Measurements from ENCODE around the gene NIBAN1. TPM values are rescaled to one million over a fixed set of nuclear protein-coding genes. Genes with fewer than 3 reads are reported as not detected.

The NIBAN1 gene
- total RNA-seq, 1 experiment from 2014 or later = 15.6 TPM

DNA sequence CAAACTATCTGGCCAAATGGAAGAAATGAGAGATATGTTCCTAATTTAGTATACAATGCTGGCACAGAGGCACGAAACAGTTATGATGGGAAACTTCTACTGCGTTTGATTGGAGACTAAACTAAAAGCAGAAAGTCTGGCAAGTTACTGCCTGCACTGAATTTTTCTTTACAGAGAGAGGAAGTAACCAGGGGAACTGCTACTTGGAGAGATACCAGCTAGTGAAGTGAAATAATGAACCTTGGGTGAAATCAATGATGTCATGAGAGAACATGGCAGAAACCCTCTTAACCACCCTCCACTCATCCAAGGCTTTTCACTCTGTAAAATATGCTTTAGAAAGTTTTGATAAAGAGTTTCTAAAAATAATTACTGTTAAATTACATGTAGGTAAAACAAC is 29.3 kb downstream of the NIBAN1 start:
- POLR2A ChIA-PET = no interaction called here
- intact Hi-C loops (cut with micrococcal nuclease) = no loop called here
- Mint-ChIP-seq H3K4me3 (ENCODE audit: unreplicated experiment) (no peak overlapping the region), H3K27me3 (ENCODE audit: insufficient read depth, unreplicated experiment) (peaks cover 49% of the 10 kb centered on the region), H3K9me3 (ENCODE audit: unreplicated experiment) (no peaks in the 10 kb centered on the region), H3K27ac (ENCODE audit: low read depth, unreplicated experiment) (no peak overlapping the region), H3K4me1 (ENCODE audit: insufficient read depth, unreplicated experiment) (no peaks in the 10 kb centered on the region), H3K36me3 (ENCODE audit: insufficient read depth, unreplicated experiment) (no peaks in the 10 kb centered on the region)
- CTCF ChIA-PET = no interaction called here
- TF ChIP-seq, protein P1, sequence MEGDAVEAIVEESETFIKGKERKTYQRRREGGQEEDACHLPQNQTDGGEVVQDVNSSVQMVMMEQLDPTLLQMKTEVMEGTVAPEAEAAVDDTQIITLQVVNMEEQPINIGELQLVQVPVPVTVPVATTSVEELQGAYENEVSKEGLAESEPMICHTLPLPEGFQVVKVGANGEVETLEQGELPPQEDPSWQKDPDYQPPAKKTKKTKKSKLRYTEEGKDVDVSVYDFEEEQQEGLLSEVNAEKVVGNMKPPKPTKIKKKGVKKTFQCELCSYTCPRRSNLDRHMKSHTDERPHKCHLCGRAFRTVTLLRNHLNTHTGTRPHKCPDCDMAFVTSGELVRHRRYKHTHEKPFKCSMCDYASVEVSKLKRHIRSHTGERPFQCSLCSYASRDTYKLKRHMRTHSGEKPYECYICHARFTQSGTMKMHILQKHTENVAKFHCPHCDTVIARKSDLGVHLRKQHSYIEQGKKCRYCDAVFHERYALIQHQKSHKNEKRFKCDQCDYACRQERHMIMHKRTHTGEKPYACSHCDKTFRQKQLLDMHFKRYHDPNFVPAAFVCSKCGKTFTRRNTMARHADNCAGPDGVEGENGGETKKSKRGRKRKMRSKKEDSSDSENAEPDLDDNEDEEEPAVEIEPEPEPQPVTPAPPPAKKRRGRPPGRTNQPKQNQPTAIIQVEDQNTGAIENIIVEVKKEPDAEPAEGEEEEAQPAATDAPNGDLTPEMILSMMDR (IDR thresholded peaks at IDR 0.05; ENCODE audit: unreplicated experiment) = no peak
- no peak for DNase-seq (ENCODE audit: unreplicated experiment)
- no TSS peak for BruUV-seq (replicated peaks)

DNA sequence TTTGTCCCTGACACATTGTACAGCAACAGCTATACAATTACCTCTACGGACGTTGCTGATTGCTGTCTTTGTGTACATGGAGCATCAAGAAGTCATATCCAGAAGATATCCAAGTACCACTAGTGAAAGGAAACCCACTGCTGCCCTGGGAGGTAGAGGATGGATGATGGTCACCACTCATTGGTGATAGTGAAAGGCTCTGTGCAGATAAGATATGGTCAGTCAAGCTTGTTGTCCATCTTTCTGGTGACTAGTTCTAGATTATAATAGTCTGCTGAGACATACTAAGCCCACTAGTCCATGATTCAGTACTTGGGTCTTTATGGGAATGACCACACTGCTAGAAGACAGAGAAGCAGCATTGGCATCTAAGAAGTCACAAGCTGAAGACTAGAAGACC is 30.3 kb downstream of the NIBAN1 start:
- CTCF ChIA-PET = interaction anchor here (0.9 to 2.6 kb wide), 3 partner anchors 9 to 138 kb away, joined by 3 to 8 read pairs (median 3); no protein-coding TSS in a partner anchor
- H3K9me3 Mint-ChIP-seq (ENCODE audit: unreplicated experiment) = no peaks in the 10 kb centered on the region
- intact Hi-C loops (cut with micrococcal nuclease) = loop anchor here (5.0 kb wide), 1 partner anchor 37 kb away; no protein-coding TSS in a partner anchor
- POLR2A ChIA-PET = interaction anchor here (0.5 to 1.9 kb wide), 5 partner anchors 8 to 61 kb away, joined by 3 to 4 read pairs (median 4); partner anchors contain the start of gene NIBAN1
- no peaks in the 10 kb centered on the region for H3K4me1 Mint-ChIP-seq (ENCODE audit: insufficient read depth, unreplicated experiment)
- H3K27ac Mint-ChIP-seq (ENCODE audit: low read depth, unreplicated experiment) = no peak overlapping the region
- H3K4me3 Mint-ChIP-seq (ENCODE audit: unreplicated experiment) = no peak overlapping the region
- peaks cover 59% of the 10 kb centered on the region for H3K27me3 Mint-ChIP-seq (ENCODE audit: insufficient read depth, unreplicated experiment)
- DNase-seq (ENCODE audit: unreplicated experiment) = no peak
- no TSS peak for BruUV-seq (replicated peaks)
- no peaks in the 10 kb centered on the region for H3K36me3 Mint-ChIP-seq (ENCODE audit: insufficient read depth, unreplicated experiment)
- TF ChIP-seq, protein P1 (IDR thresholded peaks at IDR 0.05; ENCODE audit: unreplicated experiment) = no peak

DNA sequence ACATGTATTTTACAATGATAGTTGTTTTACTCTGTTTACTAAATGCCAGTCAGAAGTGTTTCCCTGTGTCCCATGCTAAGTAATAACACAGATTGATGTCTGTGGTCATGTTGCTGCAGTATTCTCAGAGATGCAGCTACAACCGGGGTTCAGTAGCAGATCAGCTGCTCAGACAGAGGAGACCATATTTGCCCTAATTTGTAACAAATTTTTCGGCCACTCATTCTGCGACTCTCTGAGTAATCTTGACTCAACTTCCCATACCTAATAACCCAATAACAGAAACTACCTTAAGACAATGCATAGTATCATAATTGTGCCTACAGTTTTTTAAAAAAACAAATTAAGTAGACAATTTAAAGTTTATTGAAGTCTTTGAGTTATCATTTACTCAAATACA is 32.6 kb downstream of the NIBAN1 start:
- Mint-ChIP-seq H3K36me3 (ENCODE audit: insufficient read depth, unreplicated experiment) (no peaks in the 10 kb centered on the region), H3K4me3 (ENCODE audit: unreplicated experiment) (no peak overlapping the region), H3K27ac (ENCODE audit: low read depth, unreplicated experiment) (no peak overlapping the region), H3K4me1 (ENCODE audit: insufficient read depth, unreplicated experiment) (no peaks in the 10 kb centered on the region), H3K9me3 (ENCODE audit: unreplicated experiment) (no peaks in the 10 kb centered on the region), H3K27me3 (ENCODE audit: insufficient read depth, unreplicated experiment) (peaks cover 82% of the 10 kb centered on the region)
- BruUV-seq (replicated peaks) = no TSS peak
- DNase-seq (ENCODE audit: unreplicated experiment) = no peak
- CTCF ChIA-PET = interaction anchor here (0.6 to 1.3 kb wide), 4 partner anchors 10 to 983 kb away, joined by 3 to 4 read pairs (median 3); no protein-coding TSS in a partner anchor
- intact Hi-C loops (cut with micrococcal nuclease) = loop anchor here (5.0 kb wide), 1 partner anchor 34 kb away; no protein-coding TSS in a partner anchor
- TF ChIP-seq, protein P1 (IDR thresholded peaks at IDR 0.05; ENCODE audit: unreplicated experiment) = no peak
- POLR2A ChIA-PET = interaction anchor here (0.9 to 1.0 kb wide), 2 partner anchors 12 to 31 kb away, joined by 3 read pairs; no protein-coding TSS in a partner anchor

DNA sequence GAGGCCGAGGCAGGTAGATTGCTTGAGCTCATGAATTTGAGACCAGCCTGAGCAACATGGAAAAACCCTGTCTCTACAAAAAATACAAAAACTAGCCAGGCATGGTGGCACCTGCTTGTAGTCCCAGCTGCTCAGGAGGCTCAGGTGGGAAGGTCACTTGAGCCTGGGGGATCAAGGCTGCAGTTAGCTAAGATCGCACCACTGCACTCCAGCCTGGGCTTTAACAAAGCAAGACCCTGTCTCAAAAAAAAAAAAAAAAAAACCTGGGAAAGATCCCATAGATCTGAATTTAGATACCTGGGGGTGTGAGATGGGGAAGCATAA is 32.9 kb downstream of the NIBAN1 start:
- Mint-ChIP-seq H3K27ac (ENCODE audit: low read depth, unreplicated experiment) (no peak overlapping the region), H3K27me3 (ENCODE audit: insufficient read depth, unreplicated experiment) (peaks cover 86% of the 10 kb centered on the region), H3K4me1 (ENCODE audit: insufficient read depth, unreplicated experiment) (no peaks in the 10 kb centered on the region), H3K4me3 (ENCODE audit: unreplicated experiment) (no peak overlapping the region), H3K9me3 (ENCODE audit: unreplicated experiment) (no peaks in the 10 kb centered on the region), H3K36me3 (ENCODE audit: insufficient read depth, unreplicated experiment) (no peaks in the 10 kb centered on the region)
- TF ChIP-seq, protein P1 (IDR thresholded peaks at IDR 0.05; ENCODE audit: unreplicated experiment) = no peak
- ChIA-PET CTCF (interaction anchor here (0.6 to 1.3 kb wide), 3 partner anchors 10 to 30 kb away, joined by 3 to 5 read pairs (median 4); no protein-coding TSS in a partner anchor), POLR2A (interaction anchor here (0.9 to 1.0 kb wide), 2 partner anchors 11 to 31 kb away, joined by 3 read pairs; no protein-coding TSS in a partner anchor)
- no peak for DNase-seq (ENCODE audit: unreplicated experiment)
- no TSS peak for BruUV-seq (replicated peaks)
- intact Hi-C loops (cut with micrococcal nuclease) = loop anchor here (5.0 kb wide), 1 partner anchor 34 kb away; no protein-coding TSS in a partner anchor
